ENCODE results near the gene MATN3.
"Not testable (repeated sequence)": the region's sequence is repeated elsewhere in the genome, so short reads cannot be mapped to it uniquely, and the experiment has no call there.

The MATN3 gene

DNA sequence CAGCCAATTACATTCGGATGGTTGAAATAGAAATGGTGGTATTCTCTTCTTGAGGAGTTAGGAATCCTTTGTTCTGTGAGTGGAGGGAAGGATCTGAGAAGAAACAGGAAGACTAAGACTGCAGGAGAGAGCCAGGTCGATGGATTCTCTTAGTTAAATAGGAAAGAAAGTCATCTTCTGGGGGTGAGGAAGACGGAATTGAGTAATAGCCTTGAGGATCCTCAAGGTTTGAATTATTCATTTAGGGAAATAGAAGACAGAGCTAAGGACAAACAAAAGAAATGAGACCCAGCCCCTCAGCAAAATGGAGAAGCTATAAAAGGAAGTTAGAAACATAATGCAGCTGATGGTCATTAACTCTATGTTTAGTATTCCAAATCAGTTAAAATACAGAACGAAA is 37.2 kb upstream of the MATN3 start:
- H3K4me3 ChIP-seq (ENCODE audit: low read depth, low read length): peak overlapping the region; percentile 96
- TF ChIP-seq, protein P1, sequence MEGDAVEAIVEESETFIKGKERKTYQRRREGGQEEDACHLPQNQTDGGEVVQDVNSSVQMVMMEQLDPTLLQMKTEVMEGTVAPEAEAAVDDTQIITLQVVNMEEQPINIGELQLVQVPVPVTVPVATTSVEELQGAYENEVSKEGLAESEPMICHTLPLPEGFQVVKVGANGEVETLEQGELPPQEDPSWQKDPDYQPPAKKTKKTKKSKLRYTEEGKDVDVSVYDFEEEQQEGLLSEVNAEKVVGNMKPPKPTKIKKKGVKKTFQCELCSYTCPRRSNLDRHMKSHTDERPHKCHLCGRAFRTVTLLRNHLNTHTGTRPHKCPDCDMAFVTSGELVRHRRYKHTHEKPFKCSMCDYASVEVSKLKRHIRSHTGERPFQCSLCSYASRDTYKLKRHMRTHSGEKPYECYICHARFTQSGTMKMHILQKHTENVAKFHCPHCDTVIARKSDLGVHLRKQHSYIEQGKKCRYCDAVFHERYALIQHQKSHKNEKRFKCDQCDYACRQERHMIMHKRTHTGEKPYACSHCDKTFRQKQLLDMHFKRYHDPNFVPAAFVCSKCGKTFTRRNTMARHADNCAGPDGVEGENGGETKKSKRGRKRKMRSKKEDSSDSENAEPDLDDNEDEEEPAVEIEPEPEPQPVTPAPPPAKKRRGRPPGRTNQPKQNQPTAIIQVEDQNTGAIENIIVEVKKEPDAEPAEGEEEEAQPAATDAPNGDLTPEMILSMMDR (IDR thresholded peaks at IDR 0.05; ENCODE audit: low read depth, low read length): no peak

DNA sequence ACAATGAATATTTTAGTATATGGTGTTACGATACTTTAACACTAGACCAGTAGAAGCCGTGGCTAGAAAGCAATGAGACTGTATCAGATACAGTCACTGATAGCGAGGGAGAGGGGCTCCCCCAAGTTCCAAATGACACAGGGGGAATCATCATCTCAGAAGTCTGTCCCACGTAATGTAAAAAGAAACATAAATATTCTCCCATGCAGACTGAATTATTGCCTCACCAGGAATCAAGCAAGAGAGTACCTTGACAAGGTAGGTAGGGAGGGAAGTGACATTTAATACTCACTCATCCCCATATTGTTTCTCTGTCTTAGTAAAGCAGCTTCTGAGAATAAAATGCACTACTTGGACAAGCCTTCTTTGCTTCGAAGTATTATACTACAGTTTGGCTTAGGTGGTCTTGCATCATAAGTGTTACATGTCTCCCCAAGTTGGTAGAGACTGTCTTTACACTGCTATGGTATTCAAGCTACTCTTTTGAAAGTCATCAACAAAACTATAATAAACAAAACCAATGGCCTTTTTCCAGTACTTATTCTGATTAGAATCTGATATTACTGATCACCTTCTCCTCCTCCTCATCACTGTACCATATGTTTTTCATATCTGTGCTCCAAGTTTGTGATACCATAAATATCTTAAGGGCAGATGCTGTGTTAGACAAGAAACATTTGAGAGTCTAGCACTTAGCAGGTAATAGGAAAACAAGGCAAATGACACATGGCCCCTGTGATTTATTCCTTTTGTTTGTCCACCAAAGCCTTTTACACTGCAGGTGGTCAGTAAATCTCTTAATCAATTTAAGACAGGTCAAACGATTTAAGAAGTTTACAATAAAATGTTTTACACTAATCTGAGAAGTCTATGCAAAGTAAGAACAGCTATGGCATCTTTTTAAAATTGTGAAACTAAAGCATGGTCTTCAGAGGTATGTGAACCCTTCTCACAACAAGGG is 36.3 kb upstream of the MATN3 start:
- H3K4me3 ChIP-seq (ENCODE audit: low read depth, low read length): peak overlapping the region; percentile 96
- TF ChIP-seq, protein P1 (IDR thresholded peaks at IDR 0.05; ENCODE audit: low read depth, low read length): no peak

GRCh38 chr2:20045712-20046292 is 33.3 kb upstream of the MATN3 start:
- H3K4me3 ChIP-seq (ENCODE audit: low read depth, low read length): not testable (repeated sequence)

DNA sequence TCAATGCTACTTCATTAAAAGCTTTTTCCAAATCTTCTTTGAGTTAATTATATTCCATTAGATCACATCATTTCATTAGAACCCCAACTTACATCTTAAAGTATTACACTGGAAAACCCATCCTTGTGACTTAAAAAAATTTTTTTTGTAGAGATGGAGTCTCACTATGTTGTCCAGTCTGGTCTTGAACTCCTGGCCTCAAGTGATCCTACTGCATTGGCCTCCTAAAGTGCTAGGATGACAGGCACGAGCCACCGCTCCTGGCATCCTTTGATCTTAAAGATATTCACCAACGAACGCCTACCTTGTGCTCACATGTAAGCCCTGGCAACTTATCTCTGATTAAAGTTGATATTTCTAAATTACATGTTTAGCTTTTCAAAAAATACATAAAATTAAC is 32.3 kb upstream of the MATN3 start:
- H3K4me3 ChIP-seq (ENCODE audit: low read depth, low read length): no peak overlapping the region
- TF ChIP-seq, protein P1 (IDR thresholded peaks at IDR 0.05; ENCODE audit: low read depth, low read length): no peak

GRCh38 chr2:20042531-20042930 is 30.1 kb upstream of the MATN3 start:
- TF ChIP-seq, protein P1 (IDR thresholded peaks at IDR 0.05; ENCODE audit: low read depth, low read length): no peak
- no peak overlapping the region for H3K4me3 ChIP-seq (ENCODE audit: low read depth, low read length)

GRCh38 chr2:20040489-20041172 is 28.2 kb upstream of the MATN3 start:
- TF ChIP-seq, protein P1 (IDR thresholded peaks at IDR 0.05; ENCODE audit: low read depth, low read length): no peak
- H3K4me3 ChIP-seq (ENCODE audit: low read depth, low read length): no peak overlapping the region

- no peak overlapping the region for H3K4me3 ChIP-seq (ENCODE audit: low read depth, low read length)
- TF ChIP-seq, protein P1 (IDR thresholded peaks at IDR 0.05; ENCODE audit: low read depth, low read length): no peak
Observed at GRCh38 chr2:20037660-20038059, 25.2 kb upstream of the MATN3 start.

All from WI38 (cell line).